Cardiac muscle cell (in vitro differentiated cells and primary cell): Measurements from ENCODE around the gene ERC1. TPM values are rescaled to one million over a fixed set of nuclear protein-coding genes. Genes with fewer than 3 reads are reported as not detected.

Source experiments
- DNase-seq, 2 donors: peaks; one replicate each; pipeline versions ENCODE4 v3.0.0 to v3.0.0-alpha.2; 2010 to 2017; ENCODE audit warnings: low read depth in 1 of 2, low spot score in 1 of 2
- H3K27ac ChIP-seq: fragments of 200-600 bp; sonication (generic); 2 replicates; pipeline ENCODE4 v1.5.1; 2016
- H3K27me3 ChIP-seq: fragments of 200-600 bp; sonication (generic); 2 replicates; pipeline ENCODE4 v1.6.0; 2016; ENCODE audit warnings: control low read depth
- H3K36me3 ChIP-seq: fragments of 200-600 bp; sonication (generic); 2 replicates; pipeline ENCODE4 v1.5.1; 2016; ENCODE audit warnings: control low read depth
- H3K4me1 ChIP-seq: fragments of 200-600 bp; sonication (generic); 2 replicates; pipeline ENCODE4 v1.8.1; 2017; ENCODE audit warnings: low read depth, mild to moderate bottlenecking, mixed run types
- H3K4me3 ChIP-seq: fragments of 200-600 bp; sonication (generic); 2 replicates; pipeline ENCODE4 v1.5.1; 2016; ENCODE audit warnings: mild to moderate bottlenecking
- H3K9me3 ChIP-seq: fragments of 200-600 bp; sonication (generic); 2 replicates; pipeline ENCODE4 v1.5.1; 2017; ENCODE audit warnings: low read depth, mild to moderate bottlenecking, control low read depth
- CTCF ChIP-seq: IDR thresholded peaks from 2 replicates; pipeline ENCODE4 v1.5.1; 2012; ENCODE audit warnings: low read depth, mild to moderate bottlenecking, low read length
- polyA plus RNA-seq: library from polyadenylated mRNA; unstranded; fragments of >200 nt; fragmentation: Nextera tagmentation; extraction: Ambion mirVana; gene quantifications from 2 replicates; pipeline ENCODE4 v1.2.1, GENCODE V29; 2016
- total RNA-seq: library from RNA; depleted of rRNA; stranded (reverse); fragments of >200 nt; gene quantifications from 2 replicates; pipeline ENCODE4 v1.2.3, GENCODE V29; 2016

The ERC1 gene
- total and polyA plus RNA-seq, 2 experiments from 2014 or later, result 34.1 to 46.3 TPM

GRCh38 chr12:1424674-1425395, 433.8 kb downstream of the ERC1 start:
- no peak for TF ChIP-seq CTCF
- no peak for DNase-seq
- no peak overlapping the region for H3K4me3 ChIP-seq

GRCh38 chr12:1425396-1425729, 434.3 kb downstream of the ERC1 start:
- Histone ChIP-seq H3K27ac (peak overlapping the region; percentile 6), H3K4me1 (peaks cover 21% of the 10 kb centered on the region), H3K27me3 (no peaks in the 10 kb centered on the region), H3K9me3 (no peaks in the 10 kb centered on the region), H3K36me3 (no peaks in the 10 kb centered on the region), H3K4me3 (no peak overlapping the region)
- TF ChIP-seq CTCF, result no peak
- no peak for DNase-seq

More at GRCh38 chr12:1424674-1425395, 433.8 kb downstream of the ERC1 start:
- Histone ChIP-seq H3K27ac (peak overlapping the region; percentile 6), H3K9me3 (no peaks in the 10 kb centered on the region), H3K27me3 (no peaks in the 10 kb centered on the region), H3K4me1 (peaks cover 21% of the 10 kb centered on the region), H3K36me3 (no peaks in the 10 kb centered on the region)

GRCh38 chr12:1428671-1429070, 437.6 kb downstream of the ERC1 start:
- no peaks in the 10 kb centered on the region for H3K27me3 ChIP-seq
- H3K36me3 ChIP-seq, result no peaks in the 10 kb centered on the region
- TF ChIP-seq CTCF, result no peak
- DNase-seq, result no peak
- no peak overlapping the region for H3K4me3 ChIP-seq
- H3K27ac ChIP-seq, result no peak overlapping the region
- peaks cover 21% of the 10 kb centered on the region for H3K4me1 ChIP-seq
- no peaks in the 10 kb centered on the region for H3K9me3 ChIP-seq

- no peaks in the 10 kb centered on the region for H3K9me3 ChIP-seq
- peak in 1 of 2 donors; percentile 90 for DNase-seq
- peaks cover 23% of the 10 kb centered on the region for H3K4me1 ChIP-seq
- H3K27me3 ChIP-seq, result no peaks in the 10 kb centered on the region
- no peak overlapping the region for H3K27ac ChIP-seq
- H3K4me3 ChIP-seq, result no peak overlapping the region
- TF ChIP-seq CTCF, result no peak
- no peaks in the 10 kb centered on the region for H3K36me3 ChIP-seq
Observed at GRCh38 chr12:1429980-1430379, 439.0 kb downstream of the ERC1 start.

- peaks cover 51% of the 10 kb centered on the region for H3K4me1 ChIP-seq
Observed at GRCh38 chr12:1434296-1434955, 443.4 kb downstream of the ERC1 start.

More at GRCh38 chr12:1434296-1434955, 443.4 kb downstream of the ERC1 start:
- H3K9me3 ChIP-seq, result no peaks in the 10 kb centered on the region
- peak overlapping the region; percentile 98 for H3K27ac ChIP-seq
- no peaks in the 10 kb centered on the region for H3K36me3 ChIP-seq
- no peaks in the 10 kb centered on the region for H3K27me3 ChIP-seq
- DNase-seq, result no peak
- TF ChIP-seq CTCF, result no peak
- H3K4me3 ChIP-seq, result no peak overlapping the region
